Breast epithelium (tissue), 4 donors: ENCODE results near the gene TSPAN4. TPM values are rescaled to one million over a fixed set of nuclear protein-coding genes. Genes with fewer than 3 reads are reported as not detected.

Experiments
- DNase-seq, 2 donors: peaks; one replicate each; pipeline ENCODE4 v3.0.0-alpha.2; 2019; ENCODE audit warnings: low spot score in 2 of 2
- H3K27ac ChIP-seq, 2 donors: fragments of 200-600 bp; sonication (generic) in 1 of 2; one replicate each; pipeline ENCODE4 v1.5.1; 2016 to 2019; ENCODE audit warnings: mild to moderate bottlenecking in 1 of 2
- H3K27me3 ChIP-seq, 2 donors: fragments of 200-600 bp; sonication (generic) in 1 of 2; one replicate each; pipeline versions ENCODE4 v1.5.1 to v1.6.0; 2017 to 2019; ENCODE audit warnings: control low read depth in 1 of 2, mild to moderate bottlenecking in 1 of 2
- H3K36me3 ChIP-seq: fragments of 200-600 bp; one replicate; pipeline ENCODE4 v1.5.1; 2019
- H3K4me1 ChIP-seq, 2 donors: fragments of 200-600 bp; sonication (generic); one replicate each; pipeline ENCODE4 v1.5.1; 2016 to 2019; ENCODE audit warnings: control low read depth in 1 of 2
- H3K4me3 ChIP-seq, 3 donors: fragments of 200-600 bp; sonication (generic); 1 replicate in 2 of 3; 2 replicates in 1 of 3; pipeline ENCODE4 v1.5.1; 2016 to 2019; ENCODE audit warnings: mild to moderate bottlenecking in 3 of 3, moderate library complexity in 2 of 3
- H3K9me3 ChIP-seq, 2 donors: fragments of 200-600 bp; sonication (generic) in 1 of 2; one replicate each; pipeline ENCODE4 v1.5.1; 2016 to 2019; ENCODE audit warnings: control low read depth in 1 of 2
- CTCF ChIP-seq, 3 donors: fragments of 450-650 bp; IDR thresholded peaks; one replicate each; pipeline ENCODE4 v1.5.1; 2016 to 2017; ENCODE audit warnings: antibody characterized with exemption in 3 of 3, mild to moderate bottlenecking in 3 of 3, moderate library complexity in 3 of 3
- POLR2A ChIP-seq: fragments of 450-650 bp; IDR thresholded peaks from one replicate; pipeline ENCODE4 v1.6.1; 2016; ENCODE audit warnings: antibody characterized with exemption, mild to moderate bottlenecking, moderate library complexity
- POLR2AphosphoS5 ChIP-seq, 3 donors: sonication (generic); formaldehyde crosslinking; IDR thresholded peaks; one replicate each; pipeline ENCODE4 v1.6.1; 2017; ENCODE audit warnings: antibody characterized with exemption in 3 of 3
- intact Hi-C: fragments of 100-400 bp; cut with DNase I; formaldehyde crosslinking; loops from one replicate; pipeline ENCODE4 v1.15.1; 2023; ENCODE audit warnings: low total_unique reads
- total RNA-seq, 3 donors: library from RNA; depleted of rRNA; stranded (reverse); fragments of >200 nt; gene quantifications; one replicate each; pipeline ENCODE4 v1.1.0, GENCODE V29; 2016

The TSPAN4 gene
- total RNA-seq, 3 donors from 2014 or later: 72.4 to 217 (median 107) TPM

- no peaks in the 10 kb centered on the region for H3K9me3 ChIP-seq
- intact Hi-C loops: loop anchor here (10.0 kb wide), 1 partner anchor 118 kb away; no protein-coding TSS in a partner anchor
- TF ChIP-seq POLR2AphosphoS5 (IDR thresholded peaks at IDR 0.05): no peak
- TF ChIP-seq POLR2A: no peak
- no peaks in the 10 kb centered on the region for H3K27me3 ChIP-seq
- H3K4me1 ChIP-seq: no peaks in the 10 kb centered on the region
- no peak overlapping the region for H3K27ac ChIP-seq
- H3K36me3 ChIP-seq: no peaks in the 10 kb centered on the region
- H3K4me3 ChIP-seq: no peak overlapping the region
- DNase-seq: no peak
Measured at GRCh38 chr11:866481-866880, 23.8 kb downstream of the TSPAN4 start.

GRCh38 chr11:867856-868358, 25.3 kb downstream of the TSPAN4 start:
- Histone ChIP-seq H3K27me3 (no peaks in the 10 kb centered on the region), H3K9me3 (no peaks in the 10 kb centered on the region), H3K36me3 (no peaks in the 10 kb centered on the region), H3K27ac (no peak overlapping the region), H3K4me3 (no peak overlapping the region), H3K4me1 (no peaks in the 10 kb centered on the region)
- DNase-seq: no peak
- TF ChIP-seq POLR2AphosphoS5 (IDR thresholded peaks at IDR 0.05): no peak
- no peak for TF ChIP-seq CTCF (IDR thresholded peaks at IDR 0.05)
- no peak for TF ChIP-seq POLR2A
- intact Hi-C loops: loop anchor here (10.0 kb wide), 1 partner anchor 117 kb away; no protein-coding TSS in a partner anchor

GRCh38 chr11:868394-868793, 25.7 kb downstream of the TSPAN4 start:
- no peaks in the 10 kb centered on the region for H3K4me1 ChIP-seq
- no peaks in the 10 kb centered on the region for H3K36me3 ChIP-seq

GRCh38 chr11:868802-869201, 26.1 kb downstream of the TSPAN4 start:
- Histone ChIP-seq H3K36me3 (no peaks in the 10 kb centered on the region), H3K4me3 (no peak overlapping the region), H3K9me3 (no peaks in the 10 kb centered on the region), H3K4me1 (no peaks in the 10 kb centered on the region), H3K27me3 (no peaks in the 10 kb centered on the region), H3K27ac (no peak overlapping the region)
- intact Hi-C loops: loop anchor here (10.0 kb wide), 1 partner anchor 116 kb away; no protein-coding TSS in a partner anchor
- no peak for TF ChIP-seq POLR2AphosphoS5 (IDR thresholded peaks at IDR 0.05)
- TF ChIP-seq POLR2A: no peak
- TF ChIP-seq CTCF (IDR thresholded peaks at IDR 0.05): no peak
- no peak for DNase-seq

More at GRCh38 chr11:868394-868793, 25.7 kb downstream of the TSPAN4 start:
- no peak for DNase-seq
- H3K4me3 ChIP-seq: no peak overlapping the region
- H3K27ac ChIP-seq: no peak overlapping the region
- no peaks in the 10 kb centered on the region for H3K9me3 ChIP-seq
- TF ChIP-seq CTCF (IDR thresholded peaks at IDR 0.05) (no peak), POLR2AphosphoS5 (IDR thresholded peaks at IDR 0.05) (no peak), POLR2A (no peak)
- H3K27me3 ChIP-seq: no peaks in the 10 kb centered on the region
- intact Hi-C loops: loop anchor here (10.0 kb wide), 1 partner anchor 116 kb away; no protein-coding TSS in a partner anchor

GRCh38 chr11:869399-870126, 26.9 kb downstream of the TSPAN4 start:
- intact Hi-C loops: loop anchor here (10.0 kb wide), 1 partner anchor 115 kb away; no protein-coding TSS in a partner anchor
- Histone ChIP-seq H3K4me3 (no peak overlapping the region), H3K9me3 (no peaks in the 10 kb centered on the region), H3K4me1 (no peaks in the 10 kb centered on the region), H3K27me3 (no peaks in the 10 kb centered on the region), H3K27ac (no peak overlapping the region), H3K36me3 (no peaks in the 10 kb centered on the region)
- TF ChIP-seq POLR2AphosphoS5 (IDR thresholded peaks at IDR 0.05): no peak
- TF ChIP-seq CTCF (IDR thresholded peaks at IDR 0.05): no peak
- TF ChIP-seq POLR2A: no peak
- no peak for DNase-seq
